Measurements from ENCODE around the gene TANGO2. TPM values are rescaled to one million over a fixed set of nuclear protein-coding genes. Genes with fewer than 3 reads are reported as not detected.

TANGO2 gene
- total and polyA plus RNA-seq, 5 donors from 2014 or later = 39.5 to 48.4 (median 43.2) TPM

GRCh38 chr22:19990609-19991394, 30.1 kb upstream of the TANGO2 start:
- Histone ChIP-seq H3K27me3 (ENCODE audit: control insufficient read depth, insufficient read depth, low read length) (no peaks in the 10 kb centered on the region), H3K36me3 (ENCODE audit: control insufficient read depth, insufficient read depth, low read length) (no peaks in the 10 kb centered on the region), H3K9me3 (ENCODE audit: control insufficient read depth in 2 of 2, low read length in 2 of 2) (no peaks in the 10 kb centered on the region), H3K4me1 (ENCODE audit: control insufficient read depth, insufficient read depth, low read length, poor library complexity, severe bottlenecking) (peaks cover 11% of the 10 kb centered on the region), H3K27ac (ENCODE audit: insufficient read depth, low read length, poor library complexity, severe bottlenecking) (no peak overlapping the region), H3K4me3 (ENCODE audit: low read depth, low read length) (no peak overlapping the region)
- ATAC-seq (ENCODE audit: low read depth in 2 of 2) (no peak), DNase-seq (no peak)
- Mint-ChIP-seq H3K4me3 (no peak overlapping the region), H3K4me1 (peaks cover 0 to 7% (median 0%) of the 10 kb centered on the region in 4 donors), H3K36me3 (no peaks in the 10 kb centered on the region), H3K9me3 (no peaks in the 10 kb centered on the region), H3K27ac (no peak overlapping the region), H3K27me3 (no peaks in the 10 kb centered on the region)

DNA sequence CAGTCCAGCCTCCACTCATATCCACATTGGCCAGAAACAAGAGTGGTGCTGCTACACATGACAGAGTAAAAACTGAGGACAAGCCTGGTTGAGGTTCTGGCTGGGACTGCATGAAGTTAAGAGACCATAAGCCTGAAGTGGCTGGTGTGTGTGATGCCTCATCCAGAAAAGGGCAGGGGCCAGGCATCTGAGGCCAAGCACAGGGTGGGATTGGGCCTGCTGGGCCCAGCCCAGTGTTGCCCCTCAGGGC, 29.6 kb upstream of the TANGO2 start:
- no peak overlapping the region for H3K27ac Mint-ChIP-seq
- H3K27me3 Mint-ChIP-seq = no peaks in the 10 kb centered on the region
- peaks cover 0 to 3% (median 0%) of the 10 kb centered on the region in 4 donors for H3K4me1 Mint-ChIP-seq
- ATAC-seq (ENCODE audit: low read depth in 2 of 2) (no peak), DNase-seq (no peak)
- no peak overlapping the region for H3K4me3 ChIP-seq (ENCODE audit: low read depth, low read length)
- H3K9me3 ChIP-seq (ENCODE audit: control insufficient read depth in 2 of 2, low read length in 2 of 2) = no peaks in the 10 kb centered on the region
- no peak overlapping the region for H3K4me3 Mint-ChIP-seq
- H3K27ac ChIP-seq (ENCODE audit: insufficient read depth, low read length, poor library complexity, severe bottlenecking) = no peak overlapping the region
- no peaks in the 10 kb centered on the region for H3K36me3 Mint-ChIP-seq
- no peaks in the 10 kb centered on the region for H3K27me3 ChIP-seq (ENCODE audit: control insufficient read depth, insufficient read depth, low read length)
- peaks cover 6% of the 10 kb centered on the region for H3K4me1 ChIP-seq (ENCODE audit: control insufficient read depth, insufficient read depth, low read length, poor library complexity, severe bottlenecking)
- no peaks in the 10 kb centered on the region for H3K9me3 Mint-ChIP-seq
- H3K36me3 ChIP-seq (ENCODE audit: control insufficient read depth, insufficient read depth, low read length) = no peaks in the 10 kb centered on the region

DNA sequence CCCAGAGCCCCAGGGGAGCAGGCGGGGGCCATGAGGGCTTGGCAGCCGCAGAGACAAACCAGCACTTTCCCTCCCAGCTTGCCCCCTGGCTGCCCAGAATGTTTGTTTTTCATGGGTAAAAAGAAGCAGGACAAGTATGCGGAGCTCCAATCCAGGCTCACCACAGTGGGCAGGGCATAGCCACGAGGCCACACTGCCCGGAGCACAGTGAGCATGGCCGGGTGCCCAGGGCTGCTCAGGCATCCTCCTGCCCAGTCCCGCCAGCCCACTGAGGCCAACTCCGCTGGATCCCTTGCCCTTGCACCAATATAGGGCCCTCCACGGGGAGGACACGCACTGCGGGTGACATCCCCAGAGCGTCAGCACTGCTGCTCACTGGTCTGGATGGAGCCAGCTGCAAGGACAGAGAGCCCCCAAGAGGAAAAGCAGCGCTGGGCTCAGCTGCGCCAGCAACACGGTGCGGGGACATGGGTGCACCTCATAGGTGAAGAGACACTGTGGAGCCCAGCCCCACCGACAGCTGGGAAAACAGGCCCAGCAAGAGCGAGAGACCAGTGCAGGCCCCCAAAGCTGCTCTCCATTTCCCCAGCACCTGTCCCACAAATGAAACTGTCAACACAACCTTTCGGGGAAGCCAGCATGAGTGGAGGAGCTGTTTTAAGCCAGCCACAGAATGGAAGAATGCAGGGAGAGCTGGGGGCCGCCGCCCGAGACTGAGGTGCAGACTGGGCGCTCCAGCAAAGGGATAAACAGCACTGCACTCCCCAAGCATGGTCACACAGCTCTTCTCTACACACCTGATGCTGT, 29.1 kb upstream of the TANGO2 start:
- H3K27ac Mint-ChIP-seq = no peak overlapping the region
- no peak overlapping the region for H3K4me3 Mint-ChIP-seq
- H3K27ac ChIP-seq (ENCODE audit: insufficient read depth, low read length, poor library complexity, severe bottlenecking) = no peak overlapping the region
- no peaks in the 10 kb centered on the region for H3K36me3 ChIP-seq (ENCODE audit: control insufficient read depth, insufficient read depth, low read length)
- H3K4me1 ChIP-seq (ENCODE audit: control insufficient read depth, insufficient read depth, low read length, poor library complexity, severe bottlenecking) = peaks cover under 1% of the 10 kb centered on the region
- H3K9me3 ChIP-seq (ENCODE audit: control insufficient read depth in 2 of 2, low read length in 2 of 2) = no peaks in the 10 kb centered on the region
- no peaks in the 10 kb centered on the region for H3K27me3 Mint-ChIP-seq
- H3K4me1 Mint-ChIP-seq = peaks cover 0 to 2% (median 0%) of the 10 kb centered on the region in 4 donors
- no peaks in the 10 kb centered on the region for H3K9me3 Mint-ChIP-seq
- H3K27me3 ChIP-seq (ENCODE audit: control insufficient read depth, insufficient read depth, low read length) = no peaks in the 10 kb centered on the region
- no peak for ATAC-seq (ENCODE audit: low read depth in 2 of 2)
- no peaks in the 10 kb centered on the region for H3K36me3 Mint-ChIP-seq
- DNase-seq = no peak
- no peak overlapping the region for H3K4me3 ChIP-seq (ENCODE audit: low read depth, low read length)

GRCh38 chr22:19992481-19992911, 28.4 kb upstream of the TANGO2 start:
- Mint-ChIP-seq H3K4me3 (no peak overlapping the region), H3K27me3 (no peaks in the 10 kb centered on the region), H3K9me3 (no peaks in the 10 kb centered on the region), H3K4me1 (peaks cover 0 to 2% (median 0%) of the 10 kb centered on the region in 4 donors), H3K36me3 (no peaks in the 10 kb centered on the region), H3K27ac (no peak overlapping the region)
- ATAC-seq (ENCODE audit: low read depth in 2 of 2) (no peak), DNase-seq (no peak)
- Histone ChIP-seq H3K27ac (ENCODE audit: insufficient read depth, low read length, poor library complexity, severe bottlenecking) (no peak overlapping the region), H3K9me3 (ENCODE audit: control insufficient read depth in 2 of 2, low read length in 2 of 2) (no peaks in the 10 kb centered on the region), H3K4me3 (ENCODE audit: low read depth, low read length) (no peak overlapping the region), H3K4me1 (ENCODE audit: control insufficient read depth, insufficient read depth, low read length, poor library complexity, severe bottlenecking) (no peaks in the 10 kb centered on the region), H3K27me3 (ENCODE audit: control insufficient read depth, insufficient read depth, low read length) (no peaks in the 10 kb centered on the region), H3K36me3 (ENCODE audit: control insufficient read depth, insufficient read depth, low read length) (no peaks in the 10 kb centered on the region)

DNA sequence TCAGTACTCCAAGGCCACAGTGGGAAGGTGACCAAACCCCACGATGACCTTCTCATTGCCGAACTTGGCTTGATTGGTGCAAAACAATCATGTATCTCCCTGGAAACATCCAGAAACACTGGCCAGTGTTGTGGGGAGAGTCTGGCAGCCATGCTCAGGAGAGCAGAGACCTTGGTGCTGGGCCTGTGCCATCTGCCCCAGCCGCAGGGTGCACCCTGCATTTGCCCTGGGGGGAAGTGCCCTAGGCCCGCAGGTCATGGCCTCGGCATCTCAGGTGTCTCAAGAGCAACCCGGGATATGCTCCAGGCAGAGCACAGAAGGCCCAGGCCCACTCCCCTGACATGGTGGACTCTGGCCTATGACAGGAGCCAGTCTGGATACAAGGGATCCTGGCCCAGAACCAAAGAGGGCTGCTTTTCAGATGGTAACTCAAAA, 28.0 kb upstream of the TANGO2 start:
- no peak for ATAC-seq (ENCODE audit: low read depth in 2 of 2)
- no peaks in the 10 kb centered on the region for H3K36me3 ChIP-seq (ENCODE audit: control insufficient read depth, insufficient read depth, low read length)
- H3K27ac ChIP-seq (ENCODE audit: insufficient read depth, low read length, poor library complexity, severe bottlenecking) = no peak overlapping the region
- H3K27me3 ChIP-seq (ENCODE audit: control insufficient read depth, insufficient read depth, low read length) = no peaks in the 10 kb centered on the region
- H3K4me3 ChIP-seq (ENCODE audit: low read depth, low read length) = no peak overlapping the region
- Mint-ChIP-seq H3K4me3 (no peak overlapping the region), H3K36me3 (no peaks in the 10 kb centered on the region), H3K4me1 (peaks cover 0 to 2% (median 0%) of the 10 kb centered on the region in 4 donors), H3K9me3 (no peaks in the 10 kb centered on the region), H3K27me3 (no peaks in the 10 kb centered on the region), H3K27ac (no peak overlapping the region)
- no peak for DNase-seq
- no peaks in the 10 kb centered on the region for H3K4me1 ChIP-seq (ENCODE audit: control insufficient read depth, insufficient read depth, low read length, poor library complexity, severe bottlenecking)
- H3K9me3 ChIP-seq (ENCODE audit: control insufficient read depth in 2 of 2, low read length in 2 of 2) = no peaks in the 10 kb centered on the region

- Histone ChIP-seq H3K4me1 (ENCODE audit: control insufficient read depth, insufficient read depth, low read length, poor library complexity, severe bottlenecking) (no peaks in the 10 kb centered on the region), H3K9me3 (ENCODE audit: control insufficient read depth in 2 of 2, low read length in 2 of 2) (no peaks in the 10 kb centered on the region), H3K27me3 (ENCODE audit: control insufficient read depth, insufficient read depth, low read length) (no peaks in the 10 kb centered on the region), H3K4me3 (ENCODE audit: low read depth, low read length) (no peak overlapping the region), H3K27ac (ENCODE audit: insufficient read depth, low read length, poor library complexity, severe bottlenecking) (no peak overlapping the region), H3K36me3 (ENCODE audit: control insufficient read depth, insufficient read depth, low read length) (no peaks in the 10 kb centered on the region)
- no peak overlapping the region for H3K4me3 Mint-ChIP-seq
- no peaks in the 10 kb centered on the region for H3K36me3 Mint-ChIP-seq
- ATAC-seq (ENCODE audit: low read depth in 2 of 2) (no peak), DNase-seq (no peak)
- H3K27me3 Mint-ChIP-seq = no peaks in the 10 kb centered on the region
- no peaks in the 10 kb centered on the region for H3K4me1 Mint-ChIP-seq
- H3K27ac Mint-ChIP-seq = no peak overlapping the region
- no peaks in the 10 kb centered on the region for H3K9me3 Mint-ChIP-seq
Measured at GRCh38 chr22:19993926-19994325, 27.0 kb upstream of the TANGO2 start.

DNA sequence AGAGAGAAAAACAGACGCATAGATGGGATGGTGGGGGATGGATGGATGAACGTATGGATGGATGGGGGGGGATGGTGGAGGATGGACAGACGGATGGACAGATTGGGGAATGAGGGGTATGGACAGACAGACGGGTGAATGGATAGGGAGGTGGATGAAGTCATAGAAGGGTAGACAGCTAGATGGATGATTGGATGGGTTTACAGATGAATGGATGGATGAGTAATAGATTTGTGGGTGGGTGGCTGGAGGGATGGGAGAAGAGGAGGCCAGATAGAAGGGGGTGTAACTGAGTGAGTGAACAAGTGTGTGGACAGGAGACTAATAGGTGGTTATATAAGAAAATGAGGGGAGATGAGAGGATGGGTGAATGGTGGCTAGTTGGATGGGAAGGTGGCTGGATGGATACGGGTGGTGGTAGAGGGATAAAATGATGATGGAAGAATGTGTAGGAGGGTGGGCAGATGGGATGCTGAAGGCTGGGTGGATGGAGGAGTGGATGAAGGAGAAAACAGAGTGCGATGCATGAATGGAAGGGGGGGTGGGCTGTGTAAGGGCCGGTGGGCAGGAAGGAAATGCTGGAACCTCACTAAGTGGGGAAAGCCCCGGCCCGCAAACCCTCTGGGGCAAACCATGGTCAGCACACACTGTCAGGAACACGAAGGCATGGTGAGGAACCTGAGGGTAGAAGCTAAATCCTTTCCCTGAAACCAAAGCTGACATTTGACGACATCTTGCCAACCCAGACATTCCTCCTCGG, 25.9 kb upstream of the TANGO2 start:
- Histone ChIP-seq H3K36me3 (ENCODE audit: control insufficient read depth, insufficient read depth, low read length) (no peaks in the 10 kb centered on the region), H3K4me3 (ENCODE audit: low read depth, low read length) (no peak overlapping the region), H3K9me3 (ENCODE audit: control insufficient read depth in 2 of 2, low read length in 2 of 2) (no peaks in the 10 kb centered on the region), H3K27me3 (ENCODE audit: control insufficient read depth, insufficient read depth, low read length) (no peaks in the 10 kb centered on the region), H3K4me1 (ENCODE audit: control insufficient read depth, insufficient read depth, low read length, poor library complexity, severe bottlenecking) (no peaks in the 10 kb centered on the region), H3K27ac (ENCODE audit: insufficient read depth, low read length, poor library complexity, severe bottlenecking) (no peak overlapping the region)
- Mint-ChIP-seq H3K9me3 (no peaks in the 10 kb centered on the region), H3K4me3 (no peak overlapping the region), H3K27me3 (no peaks in the 10 kb centered on the region), H3K4me1 (no peaks in the 10 kb centered on the region), H3K36me3 (no peaks in the 10 kb centered on the region), H3K27ac (no peak overlapping the region)
- no peak for DNase-seq
- ATAC-seq (ENCODE audit: low read depth in 2 of 2) = no peak
